HCT116 (cell line): ENCODE results near the gene WNT11. TPM values are rescaled to one million over a fixed set of nuclear protein-coding genes. Genes with fewer than 3 reads are reported as not detected.

Source experiments
- ATAC-seq: fragments of 200-7000 bp; cut with Tn5 transposase; 2 replicates; pipeline ENCODE4 v1.9.1; 2020; ENCODE audit warnings: mild to moderate bottlenecking, moderate library complexity
- BruUV-seq: library from RNA; stranded (reverse); fragments of 400-500 nt; replicated peaks from 2 replicates; lab custom pipeline; 2021; lab: Mats Ljungman, UMichigan
- CTCF ChIA-PET: fragments of 300-600 bp; sonication (Branson Sonifier 250); formaldehyde crosslinking; loops from one replicate; lab custom pipeline; 2021; ENCODE audit warnings: antibody characterized with exemption; lab: Charles Lee
- POLR2A ChIA-PET: fragments of 300-600, 350-600 bp; sonication (Branson Sonifier 250); formaldehyde crosslinking; loops from one replicate; lab custom pipeline; 2021; ENCODE audit warnings: antibody characterized with exemption; lab: Charles Lee
- RAD21 ChIA-PET, 2 experiments: fragments of 300-600 bp; sonication (Branson Sonifier 250); formaldehyde crosslinking; loops; one replicate each; lab custom pipeline; 2023; ENCODE audit warnings: low total read pairs in 2 of 2; ENCODE audit not compliant: uncharacterized antibody in 2 of 2, unreplicated experiment in 2 of 2, low non-redundant PET in 1 of 2; lab: Charles Lee
- DNase-seq: peaks from one replicate; pipeline ENCODE4 v3.0.0-alpha.2; 2010; ENCODE audit warnings: low read depth, low spot score
- H2AFZ ChIP-seq: fragments of 200-600 bp; shearing (Covaris generic), sonication (generic); 2 replicates; pipeline ENCODE4 v1.6.1; 2017; ENCODE audit warnings: low read depth, mixed run types, mixed read lengths, antibody characterized with exemption, low read length; ENCODE audit not compliant: poor library complexity, severe bottlenecking
- H3K27ac ChIP-seq: 2 replicates; pipeline ENCODE4 v1.5.1; 2012; ENCODE audit warnings: low read depth, low read length
- H3K27me3 ChIP-seq: fragments of 200-600 bp; sonication (generic); 2 replicates; pipeline ENCODE4 v1.6.1; 2016; ENCODE audit warnings: mixed run types, low read length, mixed read lengths; ENCODE audit not compliant: insufficient read depth
- H3K36me3 ChIP-seq, 2 experiments: fragments of 200-500 bp in 1 of 2; fragments of 200-600 bp in 1 of 2; sonication (Bioruptor generic) in 1 of 2; sonication (generic) in 1 of 2; 2 replicates each; pipeline versions ENCODE4 v1.5.1 to v1.6.1; 2014 to 2016; ENCODE audit warnings: low read length in 2 of 2, inconsistent platforms in 1 of 2, mixed read lengths in 1 of 2, mixed run types in 1 of 2; ENCODE audit not compliant: insufficient read depth in 2 of 2, control insufficient read depth in 1 of 2
- H3K4me1 ChIP-seq, 2 experiments: fragments of 200-600 bp in 1 of 2; sonication (generic) in 1 of 2; 2 replicates each; pipeline versions ENCODE4 v1.5.1 to v1.6.1; 2012 to 2017; ENCODE audit warnings: low read length in 2 of 2, inconsistent platforms in 1 of 2, mild to moderate bottlenecking in 1 of 2, mixed read lengths in 1 of 2, mixed run types in 1 of 2, moderate library complexity in 1 of 2; ENCODE audit not compliant: insufficient read depth in 2 of 2, control insufficient read depth in 1 of 2
- H3K4me2 ChIP-seq: fragments of 200-600 bp; sonication (generic); 2 replicates; pipeline ENCODE4 v1.6.1; 2017; ENCODE audit warnings: mixed run types, low read length, mixed read lengths
- H3K4me3 ChIP-seq, 2 experiments: fragments of 200-600 bp in 1 of 2; sonication (generic) in 1 of 2; replicated peaks in 1 of 2; 2 replicates each; pipeline ENCODE4 v1.5.1; 2011 to 2016; ENCODE audit warnings: low read length in 2 of 2, control low read depth in 1 of 2, low read depth in 1 of 2, mild to moderate bottlenecking in 1 of 2, mixed read lengths in 1 of 2, mixed run types in 1 of 2
- H3K79me2 ChIP-seq: fragments of 200-600 bp; sonication (generic); 2 replicates; pipeline ENCODE4 v1.6.1; 2017; ENCODE audit warnings: mild to moderate bottlenecking, mixed run types, low read length, moderate library complexity, mixed read lengths; ENCODE audit not compliant: insufficient read depth
- H3K9ac ChIP-seq: fragments of 200-600 bp; sonication (generic); 2 replicates; pipeline ENCODE4 v1.6.1; 2016; ENCODE audit warnings: low read length, mixed read lengths
- H3K9me2 ChIP-seq: fragments of 200-600 bp; sonication (generic), shearing (Covaris generic); 2 replicates; pipeline ENCODE4 v1.6.1; 2017; ENCODE audit warnings: mixed run types, mild to moderate bottlenecking, moderate library complexity; ENCODE audit not compliant: insufficient read depth
- H3K9me3 ChIP-seq, 2 experiments: fragments of 200-500 bp in 1 of 2; fragments of 200-600 bp in 1 of 2; sonication (Bioruptor generic) in 1 of 2; sonication (generic) in 1 of 2; 2 replicates each; pipeline ENCODE4 v1.6.1; 2014 to 2017; ENCODE audit warnings: low read length in 2 of 2, mixed read lengths in 2 of 2, inconsistent platforms in 1 of 2, low read depth in 1 of 2, mild to moderate bottlenecking in 1 of 2, mixed run types in 1 of 2, moderate library complexity in 1 of 2; ENCODE audit not compliant: control insufficient read depth in 1 of 2, insufficient read depth in 1 of 2
- H4K20me1 ChIP-seq: fragments of 200-600 bp; sonication (generic), shearing (Covaris generic); 2 replicates; pipeline ENCODE4 v1.6.1; 2017; ENCODE audit warnings: mixed run types, mild to moderate bottlenecking, moderate library complexity; ENCODE audit not compliant: insufficient read depth
- ATF3 ChIP-seq: IDR thresholded peaks from 2 replicates; pipeline ENCODE4 v1.6.1; 2012
- CBX3 ChIP-seq: IDR thresholded peaks from 2 replicates; pipeline ENCODE4 v1.6.1; 2012; ENCODE audit warnings: low read depth
- ELF1 ChIP-seq: IDR thresholded peaks from 2 replicates; pipeline ENCODE4 v1.6.1; 2012; ENCODE audit warnings: low read depth, borderline replicate concordance
- EZH2 ChIP-seq: fragments of 200-600 bp; sonication (generic); IDR thresholded peaks from 2 replicates; pipeline ENCODE4 v1.6.1; 2017; ENCODE audit warnings: antibody characterized with exemption, mixed run types
- FOSL1 ChIP-seq: IDR thresholded peaks from 2 replicates; pipeline ENCODE4 v1.6.1; 2012; ENCODE audit warnings: low read depth
- JUND ChIP-seq: IDR thresholded peaks from 2 replicates; pipeline ENCODE4 v1.6.1; 2012
- MAX ChIP-seq: IDR thresholded peaks from 2 replicates; pipeline ENCODE4 v1.6.1; 2012
- POLR2AphosphoS5 ChIP-seq: IDR thresholded peaks from 2 replicates; pipeline ENCODE4 v1.6.1; 2011; ENCODE audit warnings: mild to moderate bottlenecking, low read depth, low read length, moderate library complexity
- RAD21 ChIP-seq: IDR thresholded peaks from 2 replicates; pipeline ENCODE4 v1.6.1; 2012; ENCODE audit warnings: low read depth, mild to moderate bottlenecking
- SP1 ChIP-seq: IDR thresholded peaks from 2 replicates; pipeline ENCODE4 v1.6.1; 2012; ENCODE audit warnings: low read depth
- SRF ChIP-seq: IDR thresholded peaks from 2 replicates; pipeline ENCODE4 v1.6.1; 2012; ENCODE audit warnings: low read depth
- TCF7L2 ChIP-seq: IDR thresholded peaks from 2 replicates; pipeline ENCODE4 v1.7.0; 2011; ENCODE audit warnings: borderline replicate concordance, inconsistent platforms; ENCODE audit not compliant: insufficient read depth, insufficient read length; ENCODE audit errors: extremely low read depth
- ZBTB33 ChIP-seq: IDR thresholded peaks from 2 replicates; pipeline ENCODE4 v1.6.1; 2011; ENCODE audit warnings: mild to moderate bottlenecking, low read length, moderate library complexity; ENCODE audit not compliant: insufficient replicate concordance; ENCODE audit errors: extremely low read depth
- ZFX ChIP-seq: fragments of 450-650 bp; IDR thresholded peaks from 2 replicates; pipeline ENCODE4 v1.6.1; 2017
- intact Hi-C: fragments of 100-400 bp; cut with micrococcal nuclease; formaldehyde crosslinking; loops from 2 replicates; pipeline ENCODE4 v1.10.0; 2022
- total RNA-seq: library from RNA; stranded (reverse); gene quantifications from one replicate; pipeline ENCODE4 v1.2.1, GENCODE V29; 2021; ENCODE audit not compliant: unreplicated experiment

Gene WNT11
- total RNA-seq, 1 experiment from 2014 or later, result 1.9 TPM

GRCh38 chr11:76228875-76229149 is 22.5 kb upstream of the WNT11 start (continued):
- TF ChIP-seq POLR2AphosphoS5, result no peak
- no peak for TF ChIP-seq JUND
- no peak for TF ChIP-seq CBX3
- no peak for TF ChIP-seq ELF1
- TF ChIP-seq TCF7L2, result no peak

GRCh38 chr11:76228071-76228874 is 22.0 kb upstream of the WNT11 start:
- Histone ChIP-seq H3K27me3 (no peaks in the 10 kb centered on the region), H3K4me2 (no peak overlapping the region), H3K36me3 (no peaks in the 10 kb centered on the region), H3K9ac (no peak overlapping the region), H3K9me2 (no peaks in the 10 kb centered on the region), H4K20me1 (no peaks in the 10 kb centered on the region), H3K4me1 (peaks cover 8 to 9% of the 10 kb centered on the region in 2 experiments; a peak in 2 of 4 replicates), H3K9me3 (no peaks in the 10 kb centered on the region), H3K79me2 (no peaks in the 10 kb centered on the region), H3K4me3 (no peak overlapping the region), H3K27ac (no peak overlapping the region), H2AFZ (no peak overlapping the region)
- DNase-seq (no peak), ATAC-seq (no peak)
- RAD21 ChIA-PET, result no interaction called here
- TF ChIP-seq ZBTB33 (no peak), EZH2 (no peak), ZFX (no peak), ELF1 (no peak), SRF (no peak), RAD21 (no peak), MAX (no peak), FOSL1 (no peak), SP1 (no peak), ATF3 (no peak), JUND (no peak)
- CTCF ChIA-PET, result interaction anchor here (1.1 kb wide), 1 partner anchor 21 kb away, joined by 3 read pairs; no protein-coding TSS in a partner anchor
- intact Hi-C loops, result no loop called here
- POLR2A ChIA-PET, result no interaction called here
- BruUV-seq, result no TSS peak
